Neural progenitor cell (in vitro differentiated cells): ENCODE results near the gene PLXDC2. TPM values are rescaled to one million over a fixed set of nuclear protein-coding genes. Genes with fewer than 3 reads are reported as not detected.

Experiments
- DNase-seq: peaks from one replicate; pipeline ENCODE4 v3.0.0-alpha.2; 2016; ENCODE audit warnings: low spot score
- H2AFZ ChIP-seq: fragments of 200-600 bp; sonication (generic); replicated peaks from 2 replicates; pipeline ENCODE4 v1.6.1; 2016; ENCODE audit warnings: antibody characterized with exemption
- H3F3A ChIP-seq: fragments of 200-600 bp; sonication (generic); 2 replicates; pipeline ENCODE4 v1.6.1; 2016; ENCODE audit warnings: antibody characterized with exemption, low read depth
- H3K27ac ChIP-seq: fragments of 200-600 bp; sonication (generic); 2 replicates; pipeline ENCODE4 v1.5.1; 2016; ENCODE audit warnings: mild to moderate bottlenecking
- H3K27me3 ChIP-seq: fragments of 200-600 bp; sonication (generic); 2 replicates; pipeline ENCODE4 v1.6.1; 2016; ENCODE audit warnings: mild to moderate bottlenecking, moderate library complexity
- H3K36me3 ChIP-seq: fragments of 200-600 bp; sonication (generic); 2 replicates; pipeline ENCODE4 v1.5.1; 2016
- H3K4me1 ChIP-seq: fragments of 200-600 bp; sonication (generic); 2 replicates; pipeline ENCODE4 v1.6.1; 2016; ENCODE audit warnings: mixed run types
- H3K4me2 ChIP-seq: fragments of 200-600 bp; sonication (generic); 2 replicates; pipeline ENCODE4 v1.6.1; 2016
- H3K4me3 ChIP-seq: fragments of 200-600 bp; sonication (generic); 2 replicates; pipeline ENCODE4 v1.5.1; 2016
- H3K79me2 ChIP-seq: fragments of 200-600 bp; sonication (generic); 2 replicates; pipeline ENCODE4 v1.6.1; 2016; ENCODE audit warnings: low read depth
- H3K9ac ChIP-seq: fragments of 200-600 bp; sonication (generic); 2 replicates; pipeline ENCODE4 v1.6.1; 2016
- H3K9me3 ChIP-seq: fragments of 200-600 bp; sonication (generic); 2 replicates; pipeline ENCODE4 v1.5.1; 2016; ENCODE audit warnings: low read depth
- H4K20me1 ChIP-seq: fragments of 200-600 bp; sonication (generic); 2 replicates; pipeline ENCODE4 v1.6.1; 2016; ENCODE audit warnings: low read depth
- H3K27ac Mint-ChIP-seq: 3 replicates; pipeline ENCODE4 v1.8.0; 2021; ENCODE audit warnings: mixed read lengths
- H3K27me3 Mint-ChIP-seq: 2 replicates; pipeline ENCODE4 v1.8.0; 2022; ENCODE audit warnings: low read depth, mild to moderate bottlenecking, inconsistent platforms, moderate library complexity, mixed read lengths; ENCODE audit not compliant: insufficient read depth
- H3K36me3 Mint-ChIP-seq: 3 replicates; pipeline ENCODE4 v1.8.0; 2021; ENCODE audit warnings: mixed read lengths
- H3K4me1 Mint-ChIP-seq: 3 replicates; pipeline ENCODE4 v1.8.0; 2021; ENCODE audit warnings: mixed read lengths
- H3K4me3 Mint-ChIP-seq: 3 replicates; pipeline ENCODE4 v1.8.0; 2021; ENCODE audit warnings: mild to moderate bottlenecking, moderate library complexity, mixed read lengths
- H3K9me3 Mint-ChIP-seq: 3 replicates; pipeline ENCODE4 v1.8.0; 2020; ENCODE audit warnings: mixed read lengths
- EZH2 ChIP-seq: fragments of 200-600 bp; sonication (generic); IDR thresholded peaks from 2 replicates; pipeline ENCODE4 v1.6.1; 2017; ENCODE audit warnings: antibody characterized with exemption, mild to moderate bottlenecking, moderate library complexity
- EZH2phosphoT487 ChIP-seq: fragments of 200-600 bp; sonication (generic); IDR thresholded peaks from 2 replicates; pipeline ENCODE4 v1.6.1; 2017; ENCODE audit warnings: antibody characterized with exemption
- total RNA-seq: library from RNA; depleted of rRNA; stranded (reverse); fragments of >200 nt; gene quantifications from 2 replicates; pipeline ENCODE4 v1.2.3, GENCODE V29; 2015; ENCODE audit warnings: low replicate concordance
- TF ChIP-seq, protein P1 (sequence below): fragments of 200-600 bp; sonication (generic); IDR thresholded peaks from 2 replicates; pipeline ENCODE4 v1.5.1; 2017; ENCODE audit warnings: antibody characterized with exemption, mild to moderate bottlenecking

The PLXDC2 gene
- total RNA-seq, 1 donor from 2014 or later: 44.2 TPM

DNA sequence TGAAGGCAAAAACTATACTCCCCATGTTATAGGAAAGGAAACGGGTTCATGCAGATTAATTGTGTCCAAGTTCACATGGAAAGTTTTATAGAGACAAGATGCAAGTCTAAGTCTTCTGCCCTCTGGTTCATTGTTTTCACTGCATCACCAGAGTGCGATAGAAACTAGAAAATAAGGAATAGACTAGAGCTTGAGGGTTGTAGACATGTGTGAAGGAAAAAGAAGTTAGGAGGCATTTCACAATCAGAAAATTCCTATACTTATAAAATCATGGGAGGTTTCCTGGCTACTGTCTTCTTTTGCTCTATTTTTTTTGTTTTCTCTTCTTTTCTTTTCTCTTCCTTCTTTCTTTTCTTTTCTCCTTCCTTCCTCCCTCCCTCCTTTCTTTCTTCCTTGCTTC lies 329.8 kb downstream of the PLXDC2 start:
- Histone ChIP-seq H3K4me1 (peaks cover 25% of the 10 kb centered on the region), H3K9ac (no peak overlapping the region), H4K20me1 (peaks cover 5% of the 10 kb centered on the region), H2AFZ (no peak overlapping the region), H3K4me2 (no peak overlapping the region), H3K9me3 (no peaks in the 10 kb centered on the region), H3K79me2 (no peaks in the 10 kb centered on the region), H3F3A (peaks cover 7% of the 10 kb centered on the region), H3K27ac (no peak overlapping the region), H3K36me3 (no peaks in the 10 kb centered on the region), H3K27me3 (no peaks in the 10 kb centered on the region), H3K4me3 (no peak overlapping the region)
- Mint-ChIP-seq H3K27me3 (no peaks in the 10 kb centered on the region), H3K4me3 (no peak overlapping the region), H3K4me1 (peaks cover 28% of the 10 kb centered on the region), H3K27ac (no peak overlapping the region), H3K36me3 (peaks cover 10% of the 10 kb centered on the region), H3K9me3 (no peaks in the 10 kb centered on the region)
- TF ChIP-seq EZH2phosphoT487 (no peak), EZH2 (no peak)
- TF ChIP-seq, protein P1, sequence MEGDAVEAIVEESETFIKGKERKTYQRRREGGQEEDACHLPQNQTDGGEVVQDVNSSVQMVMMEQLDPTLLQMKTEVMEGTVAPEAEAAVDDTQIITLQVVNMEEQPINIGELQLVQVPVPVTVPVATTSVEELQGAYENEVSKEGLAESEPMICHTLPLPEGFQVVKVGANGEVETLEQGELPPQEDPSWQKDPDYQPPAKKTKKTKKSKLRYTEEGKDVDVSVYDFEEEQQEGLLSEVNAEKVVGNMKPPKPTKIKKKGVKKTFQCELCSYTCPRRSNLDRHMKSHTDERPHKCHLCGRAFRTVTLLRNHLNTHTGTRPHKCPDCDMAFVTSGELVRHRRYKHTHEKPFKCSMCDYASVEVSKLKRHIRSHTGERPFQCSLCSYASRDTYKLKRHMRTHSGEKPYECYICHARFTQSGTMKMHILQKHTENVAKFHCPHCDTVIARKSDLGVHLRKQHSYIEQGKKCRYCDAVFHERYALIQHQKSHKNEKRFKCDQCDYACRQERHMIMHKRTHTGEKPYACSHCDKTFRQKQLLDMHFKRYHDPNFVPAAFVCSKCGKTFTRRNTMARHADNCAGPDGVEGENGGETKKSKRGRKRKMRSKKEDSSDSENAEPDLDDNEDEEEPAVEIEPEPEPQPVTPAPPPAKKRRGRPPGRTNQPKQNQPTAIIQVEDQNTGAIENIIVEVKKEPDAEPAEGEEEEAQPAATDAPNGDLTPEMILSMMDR: no peak
- no peak for DNase-seq

DNA sequence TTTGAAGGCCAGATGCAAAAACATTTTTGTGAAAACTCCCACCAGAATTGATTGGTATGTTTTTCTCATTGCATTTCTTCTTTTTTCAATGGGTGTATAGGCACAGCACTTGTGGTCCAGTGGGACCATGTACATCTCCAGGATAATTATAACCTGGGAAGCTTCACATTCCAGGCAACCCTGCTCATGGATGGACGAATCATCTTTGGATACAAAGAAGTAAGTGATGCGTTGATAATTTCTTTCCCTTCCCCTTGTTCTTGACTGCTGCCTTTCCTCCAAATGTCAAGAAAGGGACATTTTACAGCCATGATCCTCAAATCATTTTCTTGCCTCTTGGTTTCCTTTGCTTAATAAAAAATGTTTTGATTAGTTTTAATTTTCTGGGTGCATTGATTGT lies 331.5 kb downstream of the PLXDC2 start:
- Histone ChIP-seq H3K36me3 (no peaks in the 10 kb centered on the region), H4K20me1 (peaks cover 5% of the 10 kb centered on the region), H3K27ac (no peak overlapping the region), H3F3A (peaks cover 7% of the 10 kb centered on the region), H3K4me1 (peaks cover 25% of the 10 kb centered on the region), H3K79me2 (no peaks in the 10 kb centered on the region), H3K4me2 (peak overlapping the region; percentile 33), H3K4me3 (no peak overlapping the region), H3K27me3 (no peaks in the 10 kb centered on the region), H3K9me3 (no peaks in the 10 kb centered on the region), H3K9ac (no peak overlapping the region), H2AFZ (no peak overlapping the region)
- TF ChIP-seq EZH2phosphoT487: no peak
- TF ChIP-seq EZH2: no peak
- no peak overlapping the region for H3K27ac Mint-ChIP-seq
- DNase-seq: peak; percentile 76
- H3K27me3 Mint-ChIP-seq: no peaks in the 10 kb centered on the region
- H3K9me3 Mint-ChIP-seq: no peaks in the 10 kb centered on the region
- H3K4me3 Mint-ChIP-seq: no peak overlapping the region
- peaks cover 25% of the 10 kb centered on the region for H3K4me1 Mint-ChIP-seq
- H3K36me3 Mint-ChIP-seq: peaks cover 10% of the 10 kb centered on the region

DNA sequence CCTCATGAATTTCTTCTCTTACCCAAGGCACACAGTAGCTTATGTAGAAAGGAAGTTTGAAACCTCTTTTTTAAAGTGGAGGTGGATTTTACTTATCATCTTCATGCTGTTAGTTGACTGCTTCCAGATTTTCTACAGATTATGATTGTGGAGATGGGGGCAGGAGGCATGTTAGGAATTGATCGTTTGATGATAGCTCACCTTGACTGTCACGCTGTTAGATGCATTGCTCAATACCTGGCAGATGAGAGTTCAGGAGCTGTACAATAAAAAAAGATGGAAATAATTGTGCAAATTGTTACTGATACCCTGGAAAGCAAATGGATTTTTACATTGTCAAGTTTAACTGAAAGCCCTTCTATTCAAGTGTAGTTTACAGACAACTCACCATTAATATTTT lies 340.3 kb downstream of the PLXDC2 start:
- no peak for DNase-seq
- Mint-ChIP-seq H3K27me3 (no peaks in the 10 kb centered on the region), H3K9me3 (no peaks in the 10 kb centered on the region), H3K27ac (no peak overlapping the region), H3K4me3 (no peak overlapping the region), H3K4me1 (peaks cover 3% of the 10 kb centered on the region), H3K36me3 (peaks cover 4% of the 10 kb centered on the region)
- TF ChIP-seq, protein P1: no peak
- TF ChIP-seq EZH2 (no peak), EZH2phosphoT487 (no peak)
- H4K20me1 ChIP-seq: no peaks in the 10 kb centered on the region
- H3F3A ChIP-seq: no peaks in the 10 kb centered on the region
- H3K4me3 ChIP-seq: no peak overlapping the region
- H3K4me2 ChIP-seq: no peak overlapping the region
- no peaks in the 10 kb centered on the region for H3K9me3 ChIP-seq
- H3K36me3 ChIP-seq: no peaks in the 10 kb centered on the region
- no peaks in the 10 kb centered on the region for H3K79me2 ChIP-seq
- peaks cover 8% of the 10 kb centered on the region for H3K4me1 ChIP-seq
- no peaks in the 10 kb centered on the region for H3K27me3 ChIP-seq
- H3K9ac ChIP-seq: no peak overlapping the region
- no peak overlapping the region for H3K27ac ChIP-seq
- H2AFZ ChIP-seq: no peak overlapping the region

DNA sequence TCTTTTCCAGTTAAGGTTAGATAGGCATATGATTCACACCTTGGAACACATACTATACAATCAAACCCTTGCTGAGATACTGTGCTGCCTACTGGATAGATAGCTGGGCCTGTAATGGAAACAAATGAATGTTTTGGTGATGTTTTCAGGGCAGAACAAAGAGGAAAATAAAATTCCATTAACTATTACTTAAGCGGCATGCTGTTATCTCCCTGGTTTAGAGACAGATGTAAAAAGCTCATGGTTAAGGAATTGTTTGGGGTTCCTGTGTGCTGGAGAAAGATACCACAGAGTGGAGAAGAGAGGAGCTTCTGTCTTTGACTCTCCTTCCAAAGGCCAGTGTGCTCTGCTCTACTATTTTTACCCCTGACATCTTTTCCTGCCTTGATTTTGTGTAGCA lies 341.1 kb downstream of the PLXDC2 start:
- Histone ChIP-seq H4K20me1 (no peaks in the 10 kb centered on the region), H3K9ac (no peak overlapping the region), H3K27me3 (no peaks in the 10 kb centered on the region), H3K27ac (no peak overlapping the region), H3K4me2 (no peak overlapping the region), H3F3A (no peaks in the 10 kb centered on the region), H2AFZ (no peak overlapping the region), H3K36me3 (no peaks in the 10 kb centered on the region), H3K4me1 (peaks cover 8% of the 10 kb centered on the region), H3K79me2 (no peaks in the 10 kb centered on the region), H3K9me3 (no peaks in the 10 kb centered on the region), H3K4me3 (no peak overlapping the region)
- no peak for TF ChIP-seq EZH2
- TF ChIP-seq EZH2phosphoT487: no peak
- TF ChIP-seq, protein P1: no peak
- Mint-ChIP-seq H3K4me3 (no peak overlapping the region), H3K27me3 (no peaks in the 10 kb centered on the region), H3K4me1 (peaks cover 8% of the 10 kb centered on the region), H3K9me3 (no peaks in the 10 kb centered on the region), H3K27ac (no peak overlapping the region), H3K36me3 (peaks cover 4% of the 10 kb centered on the region)
- DNase-seq: no peak
